Measurements from ENCODE around the gene RCN1. TPM values are rescaled to one million over a fixed set of nuclear protein-coding genes. Genes with fewer than 3 reads are reported as not detected.

RCN1 gene
- total and polyA plus RNA-seq, 2 donors (not counting 3 experiments of a cell fraction or from before 2014, with no cell fraction given), result 174 to 285 TPM

DNA sequence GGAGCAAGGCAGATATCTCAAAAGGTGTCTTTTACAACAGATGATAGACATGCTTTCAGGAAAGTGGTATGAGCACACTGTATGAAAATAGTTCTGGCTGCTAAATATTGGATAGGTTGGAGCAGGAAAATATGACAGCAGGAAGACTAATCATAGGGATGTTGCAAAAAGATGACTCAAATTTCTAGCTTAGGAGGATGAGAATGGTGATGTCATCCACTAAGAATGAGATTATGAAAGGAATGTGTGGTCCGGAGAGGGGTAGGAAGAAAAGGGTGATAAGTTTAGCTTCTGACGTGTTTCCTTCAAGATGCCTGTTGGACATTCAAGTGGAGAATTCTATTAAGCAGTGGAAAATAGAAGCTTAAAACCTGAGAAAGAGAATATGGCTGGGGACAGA is 46.4 kb downstream of the RCN1 start:
- TF ChIP-seq, protein P1, sequence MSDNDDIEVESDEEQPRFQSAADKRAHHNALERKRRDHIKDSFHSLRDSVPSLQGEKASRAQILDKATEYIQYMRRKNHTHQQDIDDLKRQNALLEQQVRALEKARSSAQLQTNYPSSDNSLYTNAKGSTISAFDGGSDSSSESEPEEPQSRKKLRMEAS (IDR thresholded peaks at IDR 0.05; ENCODE audit: insufficient read depth, insufficient read length), result no peak
- TF ChIP-seq GATA2 (IDR thresholded peaks at IDR 0.05; ENCODE audit: insufficient read depth, insufficient read length, low read depth, low read length) (peak; percentile 28), MYC (IDR thresholded peaks at IDR 0.05; ENCODE audit: low read depth, low read length) (no peak), JUN (IDR thresholded peaks at IDR 0.05; ENCODE audit: borderline replicate concordance, insufficient read depth, insufficient read length, low read depth) (peak; percentile 98), POLR2AphosphoS5 (IDR thresholded peaks at IDR 0.05; ENCODE audit: insufficient read depth, low read depth, low read length) (peak; percentile 29), POLR2A (IDR thresholded peaks at IDR 0.05; ENCODE audit: low read depth, low read length) (no peak), FOS (IDR thresholded peaks at IDR 0.05; ENCODE audit: borderline replicate concordance, insufficient read depth, low read length) (peak; percentile 83)
- Histone ChIP-seq H2AFZ (ENCODE audit: low read depth, low read length) (no peak overlapping the region), H3K27me3 (ENCODE audit: control insufficient read depth in 2 of 2, insufficient read depth in 2 of 2, low read length in 2 of 2) (no peaks in the 10 kb centered on the region), H3K4me3 (replicated peaks in 1 of 3; ENCODE audit: insufficient read depth in 1 of 3, low read depth in 1 of 3, low read length in 3 of 3) (no peak overlapping the region), H3K4me1 (ENCODE audit: control insufficient read depth, extremely low read depth, insufficient read depth, low read length) (peaks cover 14% of the 10 kb centered on the region), H4K20me1 (replicated peaks; ENCODE audit: control insufficient read depth, extremely low read depth, insufficient read depth, low read length) (no peaks in the 10 kb centered on the region), H3K9me1 (replicated peaks; ENCODE audit: control insufficient read depth, extremely low read depth, insufficient read depth, low read length) (no peaks in the 10 kb centered on the region), H3K9me3 (replicated peaks; ENCODE audit: control insufficient read depth, insufficient read depth, low read length) (no peaks in the 10 kb centered on the region), H3K36me3 (ENCODE audit: control insufficient read depth in 2 of 2, extremely low read depth in 1 of 2, insufficient read depth in 2 of 2, low read length in 2 of 2) (no peaks in the 10 kb centered on the region), H3K9ac (replicated peaks; ENCODE audit: extremely low read depth, insufficient read depth, low read length) (no peak overlapping the region), H3K27ac (ENCODE audit: insufficient read depth, low read depth, low read length) (peak overlapping the region; percentile 84), H3K4me2 (ENCODE audit: insufficient read depth, low read length) (peak overlapping the region; percentile 48), H3K79me2 (ENCODE audit: control insufficient read depth, insufficient read depth, low read length) (no peaks in the 10 kb centered on the region)
- FAIRE-seq, result peak; percentile 73
- ChIA-PET POLR2A (no interaction called here), CTCF (interaction anchor here (1.0 to 1.9 kb wide), 8 partner anchors 15 to 85 kb away, joined by 3 to 9 read pairs (median 4); partner anchors contain the start of gene RCN1)
- intact Hi-C loops (cut with micrococcal nuclease), result loop anchor here (1.0 kb wide), 3 partner anchors 34 to 49 kb away; no protein-coding TSS in a partner anchor
- peak; percentile 81 for DNase-seq (ENCODE audit: low read depth, low spot score)
- BruUV-seq (replicated peaks), result no TSS peak
- dilution Hi-C loops (cut with MboI; ENCODE audit: extremely low pct_ligation_motif_present, low sequenced_read_pairs), result no loop called here

DNA sequence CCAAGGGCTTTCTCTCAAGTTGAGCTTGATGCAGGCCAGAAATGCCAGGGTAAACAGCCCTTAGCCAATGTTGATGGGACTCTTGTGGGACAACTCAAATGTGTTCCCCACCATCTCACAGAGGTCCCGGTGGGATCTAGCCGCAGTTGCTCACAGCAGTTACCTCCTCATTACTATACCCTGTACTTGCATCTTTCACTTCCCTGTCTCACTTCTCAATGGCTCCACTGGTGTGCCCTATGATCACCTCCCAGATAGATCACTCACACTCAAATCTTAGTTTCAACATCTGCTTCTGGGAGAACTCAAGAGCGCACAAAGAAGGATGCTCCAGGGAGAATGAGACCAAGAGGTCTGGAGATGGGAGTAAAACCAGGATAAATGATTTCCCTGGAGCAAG is 47.0 kb downstream of the RCN1 start:
- Histone ChIP-seq H2AFZ (ENCODE audit: low read depth, low read length) (peak overlapping the region; percentile 17), H4K20me1 (replicated peaks; ENCODE audit: control insufficient read depth, extremely low read depth, insufficient read depth, low read length) (no peaks in the 10 kb centered on the region), H3K4me1 (ENCODE audit: control insufficient read depth, extremely low read depth, insufficient read depth, low read length) (peaks cover 14% of the 10 kb centered on the region), H3K9me3 (replicated peaks; ENCODE audit: control insufficient read depth, insufficient read depth, low read length) (no peaks in the 10 kb centered on the region), H3K4me3 (replicated peaks in 1 of 3; ENCODE audit: insufficient read depth in 1 of 3, low read depth in 1 of 3, low read length in 3 of 3) (no peak overlapping the region), H3K36me3 (ENCODE audit: control insufficient read depth in 2 of 2, extremely low read depth in 1 of 2, insufficient read depth in 2 of 2, low read length in 2 of 2) (no peaks in the 10 kb centered on the region), H3K27me3 (ENCODE audit: control insufficient read depth in 2 of 2, insufficient read depth in 2 of 2, low read length in 2 of 2) (no peaks in the 10 kb centered on the region), H3K9ac (replicated peaks; ENCODE audit: extremely low read depth, insufficient read depth, low read length) (peak overlapping the region; percentile 13), H3K79me2 (ENCODE audit: control insufficient read depth, insufficient read depth, low read length) (no peaks in the 10 kb centered on the region), H3K4me2 (ENCODE audit: insufficient read depth, low read length) (peak overlapping the region; percentile 48), H3K27ac (ENCODE audit: insufficient read depth, low read depth, low read length) (peak overlapping the region; percentile 72), H3K9me1 (replicated peaks; ENCODE audit: control insufficient read depth, extremely low read depth, insufficient read depth, low read length) (no peaks in the 10 kb centered on the region)
- dilution Hi-C loops (cut with MboI; ENCODE audit: extremely low pct_ligation_motif_present, low sequenced_read_pairs), result no loop called here
- BruUV-seq (replicated peaks), result TSS peak; percentile 95
- POLR2A ChIA-PET, result no interaction called here
- intact Hi-C loops (cut with micrococcal nuclease), result loop anchor here (1.0 kb wide), 3 partner anchors 35 to 50 kb away; no protein-coding TSS in a partner anchor
- CTCF ChIA-PET, result interaction anchor here (1.0 to 1.9 kb wide), 6 partner anchors 15 to 49 kb away, joined by 3 to 9 read pairs (median 4); partner anchors contain the start of gene RCN1
- DNase-seq (ENCODE audit: low read depth, low spot score), result no peak
- no peak for FAIRE-seq
- no peak for TF ChIP-seq POLR2A (IDR thresholded peaks at IDR 0.05; ENCODE audit: low read depth, low read length)
- no peak for TF ChIP-seq MYC (IDR thresholded peaks at IDR 0.05; ENCODE audit: low read depth, low read length)
- TF ChIP-seq JUN (IDR thresholded peaks at IDR 0.05; ENCODE audit: borderline replicate concordance, insufficient read depth, insufficient read length, low read depth), result no peak
- TF ChIP-seq, protein P2, sequence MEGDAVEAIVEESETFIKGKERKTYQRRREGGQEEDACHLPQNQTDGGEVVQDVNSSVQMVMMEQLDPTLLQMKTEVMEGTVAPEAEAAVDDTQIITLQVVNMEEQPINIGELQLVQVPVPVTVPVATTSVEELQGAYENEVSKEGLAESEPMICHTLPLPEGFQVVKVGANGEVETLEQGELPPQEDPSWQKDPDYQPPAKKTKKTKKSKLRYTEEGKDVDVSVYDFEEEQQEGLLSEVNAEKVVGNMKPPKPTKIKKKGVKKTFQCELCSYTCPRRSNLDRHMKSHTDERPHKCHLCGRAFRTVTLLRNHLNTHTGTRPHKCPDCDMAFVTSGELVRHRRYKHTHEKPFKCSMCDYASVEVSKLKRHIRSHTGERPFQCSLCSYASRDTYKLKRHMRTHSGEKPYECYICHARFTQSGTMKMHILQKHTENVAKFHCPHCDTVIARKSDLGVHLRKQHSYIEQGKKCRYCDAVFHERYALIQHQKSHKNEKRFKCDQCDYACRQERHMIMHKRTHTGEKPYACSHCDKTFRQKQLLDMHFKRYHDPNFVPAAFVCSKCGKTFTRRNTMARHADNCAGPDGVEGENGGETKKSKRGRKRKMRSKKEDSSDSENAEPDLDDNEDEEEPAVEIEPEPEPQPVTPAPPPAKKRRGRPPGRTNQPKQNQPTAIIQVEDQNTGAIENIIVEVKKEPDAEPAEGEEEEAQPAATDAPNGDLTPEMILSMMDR (IDR thresholded peaks at IDR 0.05; ENCODE audit: extremely low read depth in 1 of 2, insufficient read depth in 1 of 2, low read depth in 1 of 2, low read length in 2 of 2), result no peak
- TF ChIP-seq FOS (IDR thresholded peaks at IDR 0.05; ENCODE audit: borderline replicate concordance, insufficient read depth, low read length), result no peak
- TF ChIP-seq GATA2 (IDR thresholded peaks at IDR 0.05; ENCODE audit: insufficient read depth, insufficient read length, low read depth, low read length), result no peak
- TF ChIP-seq, protein P1 (IDR thresholded peaks at IDR 0.05; ENCODE audit: insufficient read depth, insufficient read length), result no peak
- TF ChIP-seq POLR2AphosphoS5 (IDR thresholded peaks at IDR 0.05; ENCODE audit: insufficient read depth, low read depth, low read length), result no peak
- TF ChIP-seq EZH2 (IDR thresholded peaks at IDR 0.05; ENCODE audit: borderline replicate concordance, low read depth, low read length, severe bottlenecking), result no peak
